HCT116 (cell line): ENCODE data around the gene NRN1.
A peak's percentile ranks its signal among the peaks of the same experiment; 100 is the strongest.

Experiments used
- EZH2 ChIP-seq: fragments of 200-600 bp; sonication (generic); IDR thresholded peaks from 2 replicates; pipeline ENCODE4 v1.6.1; 2017; ENCODE audit warnings: antibody characterized with exemption, mixed run types
- EZH2phosphoT487 ChIP-seq: fragments of 200-600 bp; IDR thresholded peaks from 2 replicates; pipeline ENCODE4 v1.6.1; 2018; ENCODE audit warnings: antibody characterized with exemption, borderline replicate concordance
- POLR2A ChIP-seq: IDR thresholded peaks from 2 replicates; pipeline ENCODE4 v1.7.0; 2011; ENCODE audit warnings: borderline replicate concordance; ENCODE audit not compliant: insufficient read depth, insufficient read length; ENCODE audit errors: extremely low read depth
- POLR2AphosphoS5 ChIP-seq: IDR thresholded peaks from 2 replicates; pipeline ENCODE4 v1.6.1; 2011; ENCODE audit warnings: mild to moderate bottlenecking, low read depth, low read length, moderate library complexity
- RAD21 ChIP-seq: IDR thresholded peaks from 2 replicates; pipeline ENCODE4 v1.6.1; 2012; ENCODE audit warnings: low read depth, mild to moderate bottlenecking
- SIN3A ChIP-seq: IDR thresholded peaks from 2 replicates; pipeline ENCODE4 v1.6.1; 2012; ENCODE audit warnings: low read depth
- YY1 ChIP-seq: IDR thresholded peaks from 2 replicates; pipeline ENCODE4 v1.6.1; 2011; ENCODE audit warnings: low read length, low read depth, moderate library complexity, mild to moderate bottlenecking; ENCODE audit not compliant: insufficient replicate concordance; ENCODE audit errors: extremely low read depth
- ZFX ChIP-seq: fragments of 450-650 bp; IDR thresholded peaks from 2 replicates; pipeline ENCODE4 v1.6.1; 2017
- TF ChIP-seq, protein P1 (sequence below), 3 experiments: fragments of 200-600 bp in 1 of 3; sonication (generic) in 1 of 3; IDR thresholded peaks in 2 of 3; conservative IDR thresholded peaks in 1 of 3; 2 replicates each; pipeline ENCODE4 v1.5.1; 2012 to 2017; ENCODE audit warnings: low read depth in 2 of 3, low read length in 2 of 3, antibody characterized with exemption in 1 of 3, borderline replicate concordance in 1 of 3, control low read depth in 1 of 3, mild to moderate bottlenecking in 1 of 3, mixed read lengths in 1 of 3, mixed run types in 1 of 3, moderate library complexity in 1 of 3; ENCODE audit not compliant: insufficient read depth in 1 of 3
- TF ChIP-seq, protein P2 (sequence below): IDR thresholded peaks from 2 replicates; pipeline ENCODE4 v1.6.1; 2012; ENCODE audit warnings: low read depth
- TF ChIP-seq, protein P3 (sequence below): IDR thresholded peaks from 2 replicates; pipeline ENCODE4 v1.6.1; 2011; ENCODE audit warnings: mild to moderate bottlenecking, low read length, moderate library complexity; ENCODE audit not compliant: insufficient replicate concordance; ENCODE audit errors: extremely low read depth

DNA sequence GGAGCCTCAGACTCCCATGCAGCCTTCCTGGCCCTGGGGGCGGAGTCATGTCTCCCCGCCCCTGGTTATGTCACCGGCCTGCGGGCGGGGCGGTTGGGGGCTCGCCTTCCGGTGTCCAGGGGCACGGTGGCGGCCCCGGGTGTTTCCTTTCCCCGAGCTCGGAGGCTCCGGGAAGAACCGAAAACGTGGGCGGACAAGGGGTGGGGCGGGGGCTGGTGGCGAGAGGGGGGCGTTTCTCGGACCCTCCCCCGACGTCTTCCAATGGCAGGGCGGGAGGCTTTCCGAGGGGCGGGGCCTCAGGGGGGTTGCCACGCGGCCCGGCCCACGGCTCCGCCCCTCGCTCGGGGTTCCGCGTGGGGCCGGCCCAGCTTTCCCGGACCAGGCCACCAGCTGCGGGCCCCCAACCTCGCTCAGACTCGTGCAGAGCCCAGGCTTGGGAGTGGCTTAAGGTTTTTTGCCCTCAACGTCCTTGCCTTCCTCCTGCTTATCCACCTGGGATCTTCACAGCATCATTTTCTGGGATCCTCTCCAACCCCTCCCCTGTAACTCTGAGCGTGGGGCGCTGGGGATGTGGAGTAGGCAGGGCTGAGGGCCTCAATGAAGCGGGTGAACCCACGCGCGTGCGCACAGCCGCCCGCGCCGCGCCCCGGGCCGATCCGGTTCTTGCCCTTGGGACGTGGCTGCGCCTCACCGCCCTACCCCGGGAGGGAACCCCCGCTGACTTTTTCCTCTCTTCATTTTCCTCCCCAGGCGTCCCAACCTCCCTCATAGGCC, 2.1 kb upstream of the NRN1 start:
- TF ChIP-seq, protein P1, sequence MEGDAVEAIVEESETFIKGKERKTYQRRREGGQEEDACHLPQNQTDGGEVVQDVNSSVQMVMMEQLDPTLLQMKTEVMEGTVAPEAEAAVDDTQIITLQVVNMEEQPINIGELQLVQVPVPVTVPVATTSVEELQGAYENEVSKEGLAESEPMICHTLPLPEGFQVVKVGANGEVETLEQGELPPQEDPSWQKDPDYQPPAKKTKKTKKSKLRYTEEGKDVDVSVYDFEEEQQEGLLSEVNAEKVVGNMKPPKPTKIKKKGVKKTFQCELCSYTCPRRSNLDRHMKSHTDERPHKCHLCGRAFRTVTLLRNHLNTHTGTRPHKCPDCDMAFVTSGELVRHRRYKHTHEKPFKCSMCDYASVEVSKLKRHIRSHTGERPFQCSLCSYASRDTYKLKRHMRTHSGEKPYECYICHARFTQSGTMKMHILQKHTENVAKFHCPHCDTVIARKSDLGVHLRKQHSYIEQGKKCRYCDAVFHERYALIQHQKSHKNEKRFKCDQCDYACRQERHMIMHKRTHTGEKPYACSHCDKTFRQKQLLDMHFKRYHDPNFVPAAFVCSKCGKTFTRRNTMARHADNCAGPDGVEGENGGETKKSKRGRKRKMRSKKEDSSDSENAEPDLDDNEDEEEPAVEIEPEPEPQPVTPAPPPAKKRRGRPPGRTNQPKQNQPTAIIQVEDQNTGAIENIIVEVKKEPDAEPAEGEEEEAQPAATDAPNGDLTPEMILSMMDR (IDR thresholded peaks at IDR 0.05 in 2 of 3, conservative IDR thresholded peaks at IDR 0.05 in 1 of 3; ENCODE audit: borderline replicate concordance in 1 of 3, insufficient read depth in 1 of 3, low read depth in 2 of 3, low read length in 2 of 3), result no peak
- TF ChIP-seq SIN3A (no peak), YY1 (no peak), RAD21 (no peak), EZH2 (no peak), ZFX (no peak), POLR2AphosphoS5 (peak; percentile 64), POLR2A (no peak), EZH2phosphoT487 (no peak)
- TF ChIP-seq, protein P2, sequence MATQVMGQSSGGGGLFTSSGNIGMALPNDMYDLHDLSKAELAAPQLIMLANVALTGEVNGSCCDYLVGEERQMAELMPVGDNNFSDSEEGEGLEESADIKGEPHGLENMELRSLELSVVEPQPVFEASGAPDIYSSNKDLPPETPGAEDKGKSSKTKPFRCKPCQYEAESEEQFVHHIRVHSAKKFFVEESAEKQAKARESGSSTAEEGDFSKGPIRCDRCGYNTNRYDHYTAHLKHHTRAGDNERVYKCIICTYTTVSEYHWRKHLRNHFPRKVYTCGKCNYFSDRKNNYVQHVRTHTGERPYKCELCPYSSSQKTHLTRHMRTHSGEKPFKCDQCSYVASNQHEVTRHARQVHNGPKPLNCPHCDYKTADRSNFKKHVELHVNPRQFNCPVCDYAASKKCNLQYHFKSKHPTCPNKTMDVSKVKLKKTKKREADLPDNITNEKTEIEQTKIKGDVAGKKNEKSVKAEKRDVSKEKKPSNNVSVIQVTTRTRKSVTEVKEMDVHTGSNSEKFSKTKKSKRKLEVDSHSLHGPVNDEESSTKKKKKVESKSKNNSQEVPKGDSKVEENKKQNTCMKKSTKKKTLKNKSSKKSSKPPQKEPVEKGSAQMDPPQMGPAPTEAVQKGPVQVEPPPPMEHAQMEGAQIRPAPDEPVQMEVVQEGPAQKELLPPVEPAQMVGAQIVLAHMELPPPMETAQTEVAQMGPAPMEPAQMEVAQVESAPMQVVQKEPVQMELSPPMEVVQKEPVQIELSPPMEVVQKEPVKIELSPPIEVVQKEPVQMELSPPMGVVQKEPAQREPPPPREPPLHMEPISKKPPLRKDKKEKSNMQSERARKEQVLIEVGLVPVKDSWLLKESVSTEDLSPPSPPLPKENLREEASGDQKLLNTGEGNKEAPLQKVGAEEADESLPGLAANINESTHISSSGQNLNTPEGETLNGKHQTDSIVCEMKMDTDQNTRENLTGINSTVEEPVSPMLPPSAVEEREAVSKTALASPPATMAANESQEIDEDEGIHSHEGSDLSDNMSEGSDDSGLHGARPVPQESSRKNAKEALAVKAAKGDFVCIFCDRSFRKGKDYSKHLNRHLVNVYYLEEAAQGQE, result no peak
- TF ChIP-seq, protein P3, sequence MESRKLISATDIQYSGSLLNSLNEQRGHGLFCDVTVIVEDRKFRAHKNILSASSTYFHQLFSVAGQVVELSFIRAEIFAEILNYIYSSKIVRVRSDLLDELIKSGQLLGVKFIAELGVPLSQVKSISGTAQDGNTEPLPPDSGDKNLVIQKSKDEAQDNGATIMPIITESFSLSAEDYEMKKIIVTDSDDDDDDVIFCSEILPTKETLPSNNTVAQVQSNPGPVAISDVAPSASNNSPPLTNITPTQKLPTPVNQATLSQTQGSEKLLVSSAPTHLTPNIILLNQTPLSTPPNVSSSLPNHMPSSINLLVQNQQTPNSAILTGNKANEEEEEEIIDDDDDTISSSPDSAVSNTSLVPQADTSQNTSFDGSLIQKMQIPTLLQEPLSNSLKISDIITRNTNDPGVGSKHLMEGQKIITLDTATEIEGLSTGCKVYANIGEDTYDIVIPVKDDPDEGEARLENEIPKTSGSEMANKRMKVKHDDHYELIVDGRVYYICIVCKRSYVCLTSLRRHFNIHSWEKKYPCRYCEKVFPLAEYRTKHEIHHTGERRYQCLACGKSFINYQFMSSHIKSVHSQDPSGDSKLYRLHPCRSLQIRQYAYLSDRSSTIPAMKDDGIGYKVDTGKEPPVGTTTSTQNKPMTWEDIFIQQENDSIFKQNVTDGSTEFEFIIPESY, result no peak
